HFFc6 (cell line): ENCODE results near the gene SLC3A2. TPM values are rescaled to one million over a fixed set of nuclear protein-coding genes. Genes with fewer than 3 reads are reported as not detected.
A peak's percentile ranks its signal among the peaks of the same experiment; 100 is the strongest.

Source experiments
- DNase-seq: peaks from one replicate; pipeline ENCODE4 v3.0.0-alpha.2; 2018
- H3K27ac Mint-ChIP-seq: 2 replicates; pipeline ENCODE4 v1.8.0; 2020; ENCODE audit warnings: mild to moderate bottlenecking, mixed read lengths
- H3K27me3 Mint-ChIP-seq: 2 replicates; pipeline ENCODE4 v1.8.0; 2021; ENCODE audit warnings: mild to moderate bottlenecking, moderate library complexity, mixed read lengths; ENCODE audit not compliant: insufficient read depth
- H3K36me3 Mint-ChIP-seq: 2 replicates; pipeline ENCODE4 v1.8.0; 2021; ENCODE audit warnings: low read depth, mixed read lengths
- H3K4me1 Mint-ChIP-seq: 2 replicates; pipeline ENCODE4 v1.8.0; 2020; ENCODE audit warnings: low read depth, mixed read lengths
- H3K4me3 Mint-ChIP-seq: 2 replicates; pipeline ENCODE4 v1.8.0; 2020; ENCODE audit warnings: mild to moderate bottlenecking, moderate library complexity, mixed read lengths
- H3K9me3 Mint-ChIP-seq: 2 replicates; pipeline ENCODE4 v1.8.0; 2020; ENCODE audit warnings: mild to moderate bottlenecking, mixed read lengths
- CTCF ChIP-seq: fragments of 200-600 bp; sonication (generic); IDR thresholded peaks from 2 replicates; pipeline ENCODE4 v1.5.0; 2021; ENCODE audit warnings: antibody characterized with exemption, mild to moderate bottlenecking
- long read RNA-seq: library from polyadenylated mRNA; unstranded; transcript quantifications from one replicate; pipeline ENCODE4 v2.0.0, GENCODE V29; 2019
- total RNA-seq, 6 experiments: library from RNA; stranded (reverse); fragmentation: NEBNext Ultra II Directional; extraction: Animal tissue kit (Norgen Biotek cat#: 25700); gene quantifications; 2 replicates in 1 of 6; 3 replicates in 5 of 6; pipeline ENCODE4 v1.2.3, GENCODE V29; 2021

SLC3A2 gene
- 100 to 1,000 TPM; 140 to 206 (median 180) TPM for total RNA-seq
- long read RNA-seq, transcript SLC3A2-208 (8 exons, 1,486 nt): minor isoform, 10 of 258 reads
- long read RNA-seq, transcript SLC3A2-206 (11 exons, 2,084 nt): minor isoform, 5 of 258 reads
- long read RNA-seq, transcript SLC3A2-201 (9 exons, 1,904 nt): major isoform, 225 of 258 reads
- long read RNA-seq, partial matches to known transcripts: 4 of 258 reads
- long read RNA-seq, other reads (novel, unspliced or antisense): 9 of 258 reads

GRCh38 chr11:62880803-62881578 lies at the start of gene SLC3A2:
SLC3A2 (plus strand) TSS chr11:62880896; CDS start chr11:62881024, 128 bp downstream.
- Mint-ChIP-seq H3K27me3 (peaks cover 4% of the 10 kb centered on the region), H3K36me3 (peaks cover 49% of the 10 kb centered on the region)

GRCh38 chr11:62830904-62831519 lies 49.7 kb upstream of the SLC3A2 start:
- TF ChIP-seq CTCF: no peak
- Mint-ChIP-seq H3K27ac (peak overlapping the region; percentile 99), H3K4me3 (peak overlapping the region; percentile 95), H3K9me3 (no peaks in the 10 kb centered on the region), H3K36me3 (peaks cover 31% of the 10 kb centered on the region), H3K27me3 (peaks cover 7% of the 10 kb centered on the region), H3K4me1 (peaks cover 35% of the 10 kb centered on the region)
- DNase-seq: no peak

More at GRCh38 chr11:62880803-62881578, at the start of gene SLC3A2:
- H3K9me3 Mint-ChIP-seq: no peaks in the 10 kb centered on the region
- H3K4me3 Mint-ChIP-seq: peak within 1 kb of the TSS; percentile 100
- peaks cover 52% of the 10 kb centered on the region for H3K4me1 Mint-ChIP-seq
- TF ChIP-seq CTCF: peak; percentile 85
- peak; percentile 74 for DNase-seq
- H3K27ac Mint-ChIP-seq: peak within 1 kb of the TSS; percentile 100

GRCh38 chr11:62831520-62832335 lies 49.0 kb upstream of the SLC3A2 start, which contains the start of gene STX5:
STX5 (minus strand) TSS chr11:62832051; CDS start chr11:62831243, 808 bp downstream.
- H3K4me3 Mint-ChIP-seq: peak within 1 kb of the TSS; percentile 95
- H3K27me3 Mint-ChIP-seq: peaks cover 7% of the 10 kb centered on the region
- H3K27ac Mint-ChIP-seq: peak within 1 kb of the TSS; percentile 99
- peaks cover 35% of the 10 kb centered on the region for H3K4me1 Mint-ChIP-seq
- H3K36me3 Mint-ChIP-seq: peaks cover 31% of the 10 kb centered on the region
- DNase-seq: peak; percentile 97
- TF ChIP-seq CTCF: no peak
- H3K9me3 Mint-ChIP-seq: no peaks in the 10 kb centered on the region

GRCh38 chr11:62832336-62833234 lies 48.1 kb upstream of the SLC3A2 start, which contains the start of gene TEX54:
TEX54 (minus strand) TSS chr11:62832841.
- peaks cover 9% of the 10 kb centered on the region for H3K27me3 Mint-ChIP-seq
- no peaks in the 10 kb centered on the region for H3K9me3 Mint-ChIP-seq
- peak within 1 kb of the TSS; percentile 95 for H3K4me3 Mint-ChIP-seq
- peaks cover 39% of the 10 kb centered on the region for H3K4me1 Mint-ChIP-seq
- H3K27ac Mint-ChIP-seq: peak within 1 kb of the TSS; percentile 99
- TF ChIP-seq CTCF: no peak
- DNase-seq: no peak
- H3K36me3 Mint-ChIP-seq: peaks cover 27% of the 10 kb centered on the region
